CD4-positive, alpha-beta T cell treated with Interleukin-6 for 4 hours (primary cell): ENCODE measurements around the gene SAE1.

Source experiments
- DNase-seq: peaks from one replicate; pipeline ENCODE4 v3.0.0-alpha.2; 2020; ENCODE audit warnings: mixed read lengths

The SAE1 gene

GRCh38 chr19:47225746-47226425, 95.3 kb downstream of the SAE1 start:
- peak; percentile 88 for DNase-seq

GRCh38 chr19:47226426-47227351, 96.1 kb downstream of the SAE1 start:
- peak; percentile 53 for DNase-seq

DNA sequence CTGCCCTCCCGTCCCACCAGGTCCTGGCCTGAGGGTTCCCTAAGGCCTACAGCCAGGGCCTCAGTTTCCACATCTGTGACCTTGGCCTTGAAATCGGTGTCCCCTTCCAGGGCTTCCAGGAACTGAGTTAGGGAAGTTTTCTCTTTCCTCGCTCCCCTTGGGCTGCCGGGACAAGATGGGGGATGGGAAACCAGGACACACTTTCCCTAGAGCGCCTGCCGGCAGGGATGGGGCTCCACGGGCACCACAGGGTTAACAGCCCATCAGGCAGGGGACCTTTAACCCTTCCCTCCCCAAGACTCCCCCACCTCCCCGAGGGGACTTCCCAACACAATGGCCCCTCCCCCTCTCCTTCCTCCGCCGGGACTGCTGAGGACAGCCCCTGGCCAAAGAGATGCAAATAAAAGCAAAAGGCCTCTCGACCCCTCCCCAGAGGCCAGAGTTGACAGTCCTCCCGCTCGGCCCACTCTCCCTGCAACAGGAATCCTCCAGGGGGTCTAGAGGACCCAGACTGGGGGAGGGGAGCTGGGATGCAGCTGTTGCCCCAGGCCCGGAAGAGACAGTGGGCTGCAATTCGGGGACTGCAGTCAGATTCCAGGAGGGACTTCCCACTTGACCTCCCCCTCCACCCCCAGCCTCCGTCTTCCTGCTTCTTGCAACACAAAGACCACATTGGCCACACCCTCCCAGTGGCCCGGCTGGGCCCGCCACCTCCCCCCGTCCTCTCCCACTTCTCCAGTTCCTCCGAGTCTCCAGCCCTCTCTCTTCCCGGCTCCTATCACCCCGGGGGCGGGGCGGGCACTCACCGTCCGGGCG, 96.9 kb downstream of the SAE1 start:
- DNase-seq, result peak; percentile 51

DNA sequence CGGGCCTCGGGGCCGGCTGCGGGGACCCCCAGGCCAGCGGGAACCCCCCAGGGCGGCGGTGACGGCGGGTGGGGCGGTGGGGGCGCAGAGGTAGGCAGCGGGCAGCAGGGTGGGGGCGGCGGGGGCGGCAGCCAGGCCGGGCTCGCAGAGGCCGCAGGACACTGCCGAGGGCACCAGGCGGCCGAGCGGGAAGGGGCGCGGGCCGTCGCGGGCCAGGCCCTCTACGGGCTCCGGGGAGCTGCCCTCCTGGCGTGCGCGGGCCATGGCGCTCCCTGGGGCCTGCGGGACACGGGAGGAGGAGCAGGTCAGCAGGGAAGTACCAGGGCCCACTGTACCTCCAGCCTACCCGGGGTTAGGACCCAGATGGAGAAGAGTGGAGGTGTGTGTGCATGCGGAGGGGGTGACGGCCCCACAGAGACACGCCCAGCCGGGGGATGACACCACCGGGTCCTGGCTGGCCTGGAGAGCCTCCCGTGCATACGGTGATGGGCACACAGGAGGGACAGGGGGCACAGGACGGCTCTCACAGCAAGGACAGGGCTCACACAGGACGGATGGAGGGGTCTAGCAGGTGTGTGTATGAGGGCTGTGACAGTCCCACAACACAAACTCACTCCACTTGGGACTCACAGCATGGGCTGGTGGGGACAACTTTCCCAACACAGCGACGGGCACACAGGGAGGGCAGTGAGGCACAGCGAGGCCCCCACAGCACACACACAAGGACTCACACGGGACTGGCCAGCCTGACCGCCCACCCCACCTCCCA, 97.7 kb downstream of the SAE1 start:
- peak; percentile 59 for DNase-seq

- DNase-seq, result peak; percentile 55
These were observed 98.5 kb downstream of the SAE1 start for GRCh38 chr19:47228937-47229675.

DNA sequence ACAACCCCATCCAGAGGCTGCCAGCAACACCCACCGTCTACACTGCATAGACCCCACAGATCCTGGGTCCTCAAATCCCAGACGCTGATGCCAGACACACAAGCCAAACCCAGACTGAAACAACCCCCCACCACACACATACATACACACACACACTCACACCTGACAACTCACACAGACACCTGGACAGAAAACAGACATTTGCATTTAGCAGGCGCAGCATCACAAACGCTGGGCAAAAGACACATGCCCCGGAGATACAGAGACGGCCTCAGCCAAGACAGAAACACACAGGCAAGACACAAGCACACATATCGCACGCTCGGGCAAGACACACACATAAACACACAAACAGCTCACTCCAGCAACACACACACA, 99.0 kb downstream of the SAE1 start:
- peak; percentile 45 for DNase-seq

GRCh38 chr19:47230054-47230920, 99.7 kb downstream of the SAE1 start:
- peak; percentile 82 for DNase-seq

- DNase-seq, result no peak
These were observed 100.2 kb downstream of the SAE1 start, which contains the start of gene BBC3 for GRCh38 chr19:47230921-47231214. BBC3 (minus strand) TSS chr19:47231199; CDS start chr19:47228431, 2,768 bp downstream.

- peak; percentile 92 for DNase-seq
These were observed 100.8 kb downstream of the SAE1 start for GRCh38 chr19:47231215-47232054.

DNA sequence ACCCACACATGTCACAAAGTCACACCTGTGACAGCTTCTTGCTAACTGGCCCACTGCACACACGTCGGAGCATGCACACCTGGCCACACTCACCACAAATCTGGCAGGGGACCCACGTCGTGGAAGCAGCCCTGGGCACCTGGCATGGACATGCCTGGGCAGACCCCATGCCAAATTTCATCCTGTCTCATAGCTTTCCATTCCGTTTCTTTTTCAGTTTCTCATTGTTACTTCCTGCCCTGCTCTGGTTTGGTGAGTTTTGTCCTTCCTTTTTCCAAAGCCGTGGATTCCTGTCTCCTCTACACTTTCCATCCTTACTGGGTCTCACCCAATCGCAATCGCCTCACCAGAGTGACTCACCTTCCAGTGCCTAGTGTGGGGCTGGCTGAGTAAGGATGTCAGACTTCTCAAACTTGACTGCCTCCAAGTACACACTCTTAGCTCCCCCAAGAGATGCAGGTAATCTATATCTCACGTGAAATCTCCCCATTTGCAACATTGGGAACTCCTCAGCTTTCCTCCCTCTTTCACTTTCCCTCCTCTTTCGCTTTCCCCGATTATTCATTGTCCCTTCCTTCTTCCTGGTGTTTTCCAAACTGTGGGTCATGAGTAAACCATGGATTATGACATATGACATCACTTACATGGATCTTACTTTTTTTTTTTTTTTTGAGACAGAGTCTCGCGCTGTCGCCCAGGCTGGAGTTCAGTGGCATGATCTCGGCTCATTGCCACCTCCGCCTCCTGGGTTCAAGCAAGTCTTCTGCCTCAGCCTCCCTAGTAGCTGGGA, 102.0 kb downstream of the SAE1 start:
- peak; percentile 35 for DNase-seq

DNA sequence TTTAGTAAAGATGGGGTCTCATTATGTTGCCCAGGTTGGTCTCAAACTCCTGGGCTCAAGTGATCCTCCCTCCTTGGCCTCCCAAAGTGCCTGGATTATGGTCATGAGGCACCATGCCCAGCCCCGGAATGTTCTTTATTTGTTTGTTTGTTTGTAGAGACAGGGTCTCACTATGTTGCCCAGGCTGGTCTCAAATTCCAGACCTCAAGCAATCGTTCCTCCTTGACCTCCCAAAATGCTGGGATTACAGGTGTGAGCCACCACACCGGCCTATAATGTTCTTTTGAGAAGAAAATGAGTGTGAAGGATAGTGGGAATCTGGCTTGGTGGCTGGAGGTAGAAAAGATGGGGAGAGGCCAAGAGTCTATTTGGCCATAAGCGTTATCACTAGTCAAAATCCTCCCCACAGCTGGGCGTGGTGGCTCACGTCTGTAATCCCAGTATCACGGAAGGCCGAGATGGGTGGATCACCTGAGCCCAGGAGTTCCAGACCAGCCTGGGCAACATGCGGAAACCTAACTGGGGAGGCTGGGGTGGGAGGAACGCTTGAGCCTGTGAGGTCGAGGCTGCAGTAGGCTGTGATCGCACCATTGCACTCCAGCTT, 105.5 kb downstream of the SAE1 start:
- no peak for DNase-seq

DNA sequence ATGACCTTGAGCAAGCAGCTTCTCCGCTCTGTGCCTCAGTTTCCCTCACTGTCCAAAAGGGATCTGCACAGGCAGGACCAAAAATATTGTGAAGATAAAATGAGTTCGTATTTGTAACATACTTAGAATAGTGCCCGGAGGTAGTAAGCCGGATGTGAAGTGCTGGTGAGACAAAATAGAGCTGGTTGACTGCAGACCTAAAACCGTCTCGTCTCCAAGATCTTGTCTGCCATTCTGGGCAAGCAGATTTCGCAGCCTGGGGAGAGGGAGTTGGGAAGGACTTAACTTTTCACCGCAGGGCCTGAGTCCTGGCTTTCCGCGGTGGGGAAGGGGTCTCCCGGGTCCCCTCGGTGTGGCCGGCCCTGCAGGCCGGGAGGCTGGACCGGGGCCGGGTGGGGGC, 108.5 kb downstream of the SAE1 start:
- peak; percentile 41 for DNase-seq

GRCh38 chr19:47239610-47240296, 109.1 kb downstream of the SAE1 start:
- peak; percentile 74 for DNase-seq

DNA sequence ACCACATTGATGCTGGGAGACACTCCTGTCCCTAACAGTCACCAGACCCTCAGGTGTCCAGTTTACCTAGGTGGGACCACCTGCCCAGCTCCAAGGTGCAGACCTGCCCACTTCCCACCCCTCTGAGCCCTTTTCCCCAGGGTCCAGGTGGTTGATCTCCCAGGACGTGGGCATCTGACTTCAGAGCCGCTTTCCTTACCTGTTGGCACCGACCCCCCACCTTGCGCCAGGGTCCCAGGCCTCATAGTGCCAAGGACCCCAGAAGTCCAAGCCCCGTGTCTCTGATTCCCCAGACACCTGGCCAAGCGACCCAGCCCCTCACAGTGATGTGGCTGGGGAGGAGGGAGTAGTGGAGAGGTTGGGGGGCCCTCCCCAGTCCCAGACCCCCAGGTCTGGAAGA, 109.9 kb downstream of the SAE1 start:
- no peak for DNase-seq

DNA sequence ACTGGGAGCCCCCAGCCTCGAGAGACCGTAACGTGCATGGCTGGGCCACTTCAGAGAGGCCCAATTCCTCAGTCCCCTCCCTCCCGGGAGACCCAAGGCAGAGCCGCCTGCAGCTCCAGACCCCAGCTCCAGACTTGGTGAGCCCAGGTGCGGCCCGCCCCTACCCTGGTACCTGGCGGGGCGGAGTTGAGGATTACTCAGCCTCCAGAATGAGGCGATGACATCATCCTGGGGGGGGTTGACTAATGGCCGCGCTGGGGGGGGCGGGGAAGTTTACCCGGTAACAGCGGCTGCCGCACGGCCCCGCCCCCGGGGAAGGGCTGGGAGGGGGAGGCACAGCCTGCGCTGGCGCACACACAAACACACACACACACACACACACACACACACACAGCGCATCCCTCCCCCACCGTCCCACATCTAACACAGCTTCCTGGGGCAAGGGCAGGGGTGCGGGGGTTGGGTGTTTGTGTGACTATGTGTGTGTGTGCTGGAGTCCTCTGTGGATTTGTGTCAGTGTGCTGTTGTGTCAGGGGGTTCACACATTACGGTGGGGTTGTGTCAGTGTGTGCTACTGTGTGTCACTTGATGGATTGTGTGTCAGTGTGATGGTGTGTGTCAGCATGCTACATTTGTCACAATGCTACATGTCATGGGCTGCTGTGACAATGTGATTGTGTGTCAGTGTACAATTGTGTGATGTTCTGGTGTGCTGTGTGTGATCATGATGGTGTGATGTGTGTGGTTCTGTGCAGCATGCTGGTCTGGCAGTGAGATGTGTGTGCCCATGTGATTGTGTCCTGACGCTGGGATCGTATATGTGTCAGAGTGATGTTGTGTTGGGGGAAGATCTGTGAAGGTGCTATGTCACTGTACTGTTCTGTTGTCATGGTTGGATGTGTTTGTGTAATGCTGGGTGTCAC, 110.6 kb downstream of the SAE1 start:
- peak; percentile 97 for DNase-seq

DNA sequence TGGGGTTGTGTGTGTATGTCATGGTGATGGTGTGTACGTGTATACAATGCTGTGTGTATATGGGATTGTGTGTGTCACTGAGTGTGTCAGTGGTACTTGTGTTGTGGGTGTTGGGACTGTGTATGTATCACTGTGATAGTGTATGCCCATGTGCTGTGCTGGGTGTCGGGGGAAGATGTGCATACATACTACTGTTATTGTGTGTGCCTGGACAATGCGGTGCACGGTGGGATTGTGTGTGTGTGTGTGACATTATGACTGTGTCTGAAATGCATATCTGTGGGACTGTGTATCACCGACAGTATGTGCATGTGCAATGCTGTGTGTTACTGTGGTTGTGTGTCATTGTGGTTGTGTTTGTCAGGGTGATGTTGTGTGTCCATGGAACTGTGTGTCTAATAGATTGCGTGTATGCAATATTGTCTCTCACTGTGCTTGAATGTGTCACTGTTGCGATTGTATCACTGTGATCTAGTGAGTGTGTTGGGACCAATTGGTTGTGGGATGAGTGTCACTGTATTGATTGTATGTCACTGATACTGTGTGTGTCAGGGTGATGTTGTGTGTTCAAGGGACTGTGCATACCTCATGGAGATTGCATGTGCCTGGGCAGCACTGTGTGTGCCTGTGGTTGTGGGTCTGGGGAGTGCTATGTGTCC, 111.4 kb downstream of the SAE1 start:
- DNase-seq, result no peak
